GM20000 (cell line): ENCODE results near the gene UQCRC2.

ENCODE experiments used
- DNase-seq: peaks from one replicate; pipeline ENCODE4 v3.0.0; 2012; ENCODE audit warnings: low spot score
- TF ChIP-seq, protein P1 (sequence below): IDR thresholded peaks from 2 replicates; pipeline ENCODE4 v1.5.1; 2012; ENCODE audit warnings: mild to moderate bottlenecking, control low read depth; ENCODE audit errors: extremely low read depth, missing control alignments

UQCRC2 gene

DNA sequence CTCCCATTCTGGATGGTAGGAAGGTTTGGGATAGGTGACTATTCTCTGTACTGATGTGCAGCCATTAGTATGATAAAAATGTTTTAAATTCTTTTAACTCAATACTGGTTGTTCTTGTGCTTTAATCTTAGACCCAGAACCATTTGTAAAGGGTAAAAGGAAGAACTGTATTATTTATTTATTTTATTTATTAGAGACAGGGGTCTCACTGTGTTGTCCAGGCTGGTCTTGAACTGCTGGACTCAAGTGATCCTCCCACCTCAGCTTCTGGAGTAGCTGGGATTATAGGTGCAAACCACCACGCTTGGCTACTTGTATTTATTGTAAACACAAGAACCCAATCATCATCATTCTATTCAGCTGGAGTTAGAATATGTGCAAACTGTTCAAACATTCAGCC, 52.6 kb downstream of the UQCRC2 start:
- no peak for DNase-seq
- TF ChIP-seq, protein P1, sequence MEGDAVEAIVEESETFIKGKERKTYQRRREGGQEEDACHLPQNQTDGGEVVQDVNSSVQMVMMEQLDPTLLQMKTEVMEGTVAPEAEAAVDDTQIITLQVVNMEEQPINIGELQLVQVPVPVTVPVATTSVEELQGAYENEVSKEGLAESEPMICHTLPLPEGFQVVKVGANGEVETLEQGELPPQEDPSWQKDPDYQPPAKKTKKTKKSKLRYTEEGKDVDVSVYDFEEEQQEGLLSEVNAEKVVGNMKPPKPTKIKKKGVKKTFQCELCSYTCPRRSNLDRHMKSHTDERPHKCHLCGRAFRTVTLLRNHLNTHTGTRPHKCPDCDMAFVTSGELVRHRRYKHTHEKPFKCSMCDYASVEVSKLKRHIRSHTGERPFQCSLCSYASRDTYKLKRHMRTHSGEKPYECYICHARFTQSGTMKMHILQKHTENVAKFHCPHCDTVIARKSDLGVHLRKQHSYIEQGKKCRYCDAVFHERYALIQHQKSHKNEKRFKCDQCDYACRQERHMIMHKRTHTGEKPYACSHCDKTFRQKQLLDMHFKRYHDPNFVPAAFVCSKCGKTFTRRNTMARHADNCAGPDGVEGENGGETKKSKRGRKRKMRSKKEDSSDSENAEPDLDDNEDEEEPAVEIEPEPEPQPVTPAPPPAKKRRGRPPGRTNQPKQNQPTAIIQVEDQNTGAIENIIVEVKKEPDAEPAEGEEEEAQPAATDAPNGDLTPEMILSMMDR = no peak

DNA sequence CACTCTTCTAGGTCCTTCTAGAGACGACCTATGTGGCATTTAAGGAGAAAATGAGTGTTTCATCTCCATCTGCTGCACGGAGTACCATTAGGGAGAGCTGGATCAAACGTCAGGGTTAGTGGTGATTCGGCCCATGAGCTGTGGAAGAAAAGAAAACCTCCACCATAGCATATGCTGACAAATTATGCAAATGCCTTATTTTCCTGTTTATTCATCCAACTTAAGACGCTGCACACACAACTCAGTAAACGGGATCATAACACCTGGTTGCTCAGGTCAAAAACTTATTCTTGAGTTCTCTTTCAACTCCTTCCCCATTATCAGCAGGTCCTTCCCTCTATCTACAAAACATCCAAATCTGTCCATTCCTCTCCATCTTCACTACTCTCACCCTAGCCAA, 53.5 kb downstream of the UQCRC2 start:
- DNase-seq = no peak
- TF ChIP-seq, protein P1 = no peak

DNA sequence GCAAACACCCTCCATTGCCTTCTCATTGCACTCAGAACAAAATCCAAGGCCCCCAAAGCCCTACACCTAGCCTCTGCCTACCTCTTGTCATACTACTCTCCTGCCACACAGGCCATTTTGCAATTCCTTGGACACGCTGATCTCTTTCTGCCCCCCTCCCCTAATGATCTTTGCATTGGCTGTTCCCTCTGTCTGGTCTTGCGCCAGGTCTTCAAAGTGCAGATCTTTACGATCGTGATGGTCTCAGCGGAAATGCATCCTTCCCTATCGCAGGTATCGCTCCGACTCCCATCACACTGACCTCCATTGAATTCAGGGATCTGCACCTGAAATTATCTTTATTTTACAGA, 54.0 kb downstream of the UQCRC2 start:
- TF ChIP-seq, protein P1 = no peak
- peak; percentile 27 for DNase-seq

DNA sequence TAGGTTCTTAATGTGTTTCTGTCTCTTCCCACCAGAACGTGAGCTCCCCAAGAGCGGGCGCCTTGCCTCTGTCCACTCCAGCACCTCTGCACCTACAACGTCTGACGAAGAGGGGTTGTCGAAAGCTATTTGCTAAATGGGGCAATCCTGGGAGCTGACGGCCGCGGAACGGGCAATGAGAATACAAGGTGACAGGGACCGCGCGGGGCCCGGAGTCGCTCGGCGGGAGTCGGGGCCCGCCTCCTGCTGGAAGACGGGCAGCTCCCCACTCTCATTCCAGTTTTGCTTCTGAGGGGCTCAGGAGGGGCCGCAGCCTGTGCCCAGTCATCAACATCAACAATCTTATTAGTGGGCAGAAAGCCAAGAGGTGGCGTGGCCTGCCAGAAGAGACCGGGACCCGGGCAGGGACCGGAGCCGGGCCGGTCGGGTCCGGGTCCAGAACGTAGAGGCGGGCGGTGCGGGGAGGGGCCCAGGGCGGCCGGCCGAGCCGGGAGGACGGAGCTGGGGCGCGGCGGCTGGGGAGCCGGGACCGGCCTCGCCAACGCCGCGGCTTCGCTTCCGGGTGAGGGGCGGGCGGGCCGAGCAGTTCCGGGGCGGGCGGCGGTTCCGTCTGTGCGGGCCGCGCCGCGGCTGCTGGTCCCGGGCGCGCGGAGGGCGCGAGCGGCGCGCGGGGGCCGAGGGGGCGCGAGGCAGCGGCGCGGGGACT, 54.5 kb downstream of the UQCRC2 start, which contains the start of gene MOSMO:
Gene MOSMO (plus strand): TSS at position 603 of the 706 bp plus-strand sequence. CDS start 191 bp downstream, outside the sequence.
- peak; percentile 95 for DNase-seq
- TF ChIP-seq, protein P1 = no peak

DNA sequence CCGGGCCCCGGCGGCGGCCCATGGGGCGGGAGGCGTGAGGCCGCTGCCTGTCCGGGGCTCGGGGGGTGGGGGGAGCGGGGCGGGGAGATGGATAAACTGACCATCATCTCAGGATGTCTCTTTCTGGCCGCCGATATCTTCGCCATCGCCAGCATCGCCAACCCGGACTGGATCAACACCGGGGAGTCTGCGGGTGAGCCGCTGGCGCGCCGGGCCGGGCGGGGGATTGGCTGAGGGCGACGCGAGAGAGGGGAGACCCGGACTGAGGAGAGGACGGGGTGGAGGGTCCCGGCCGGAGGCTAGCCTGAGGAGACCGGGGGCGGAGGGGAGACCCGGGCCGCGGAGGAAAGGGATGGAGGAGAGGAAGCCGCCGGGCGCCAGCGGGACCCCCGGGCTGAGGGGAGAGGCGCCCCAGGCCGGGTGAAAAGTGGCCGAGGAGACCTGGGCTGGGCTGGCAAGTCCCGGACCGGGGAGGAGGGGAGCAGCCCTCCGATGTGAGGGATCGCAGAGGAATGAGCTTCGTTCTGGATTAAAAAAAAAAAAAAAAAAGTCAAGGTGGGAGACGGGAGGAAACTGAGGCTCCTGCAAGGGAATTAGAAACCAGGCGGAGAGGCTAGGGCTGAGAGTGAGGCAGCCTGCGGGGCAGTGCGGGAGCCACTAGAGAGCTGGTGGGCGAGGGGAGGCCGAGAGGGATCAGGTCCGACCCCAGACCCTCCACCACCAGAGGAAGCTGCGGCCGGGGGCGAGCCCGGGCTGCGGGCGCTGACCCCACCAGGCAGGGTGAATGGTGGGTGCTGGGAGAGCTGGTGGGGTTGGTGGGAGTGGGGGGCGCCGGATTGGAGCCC, 55.3 kb downstream of the UQCRC2 start:
- DNase-seq = no peak

DNA sequence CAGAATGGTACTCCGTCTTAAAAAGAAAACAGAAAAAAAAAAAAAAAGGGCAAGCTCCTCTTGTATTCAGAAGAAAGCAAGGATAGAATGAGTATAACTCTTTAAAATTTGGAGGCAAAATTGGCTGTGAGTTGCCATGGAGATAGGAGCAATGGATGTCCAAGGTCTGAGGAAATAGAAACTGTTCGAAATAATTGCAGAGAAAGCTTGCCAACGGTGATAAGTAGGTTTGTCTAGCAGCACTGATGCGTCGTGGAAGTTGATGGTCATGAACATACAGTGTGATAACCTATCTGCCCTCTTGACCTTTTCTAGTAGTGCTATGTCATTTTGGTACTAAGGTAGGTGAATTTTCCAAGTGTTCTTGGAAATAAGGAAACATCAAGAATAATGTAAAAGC, 57.7 kb downstream of the UQCRC2 start:
- DNase-seq = no peak
- TF ChIP-seq, protein P1 = no peak

More for the DNA sequence above, 55.3 kb downstream of the UQCRC2 start:
- TF ChIP-seq, protein P1 = no peak

DNA sequence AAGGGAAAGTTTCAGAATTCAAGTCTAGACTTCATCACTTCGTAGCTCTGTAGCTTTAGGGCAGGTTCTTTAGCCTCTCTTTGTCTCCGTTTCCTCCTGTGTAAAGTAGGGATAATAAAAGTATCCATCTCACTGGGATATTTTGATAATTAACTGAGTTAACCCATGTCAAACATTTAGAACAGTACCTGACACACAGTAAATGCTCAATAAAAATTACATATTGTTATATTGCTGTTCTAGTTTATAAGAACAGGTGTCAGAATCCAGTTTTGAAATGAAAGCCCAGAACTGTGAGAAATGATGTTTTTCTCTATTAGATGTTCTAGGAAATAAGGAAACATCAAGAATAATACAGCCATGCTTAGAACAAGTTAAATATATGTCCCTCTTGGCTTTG, 59.1 kb downstream of the UQCRC2 start:
- DNase-seq = no peak
- TF ChIP-seq, protein P1 = no peak
